Stimulated activated CD4-positive, alpha-beta T cell treated with anti-CD3 and anti-CD28 coated beads, Interleukin-1b, Interleukin-23, amount 100 ng/mL, for 48 hours (primary cell): ENCODE results near the gene KCNB1.
"Not testable (repeated sequence)": the region's sequence is repeated elsewhere in the genome, so short reads cannot be mapped to it uniquely, and the experiment has no call there.

ENCODE experiments used
- DNase-seq: peaks from one replicate; pipeline ENCODE4 v3.0.0-alpha.2; 2020

Gene KCNB1

GRCh38 chr20:49431329-49431728 is 51.1 kb downstream of the KCNB1 start:
- DNase-seq: no peak

GRCh38 chr20:49430320-49430719 is 52.1 kb downstream of the KCNB1 start:
- DNase-seq: no peak

GRCh38 chr20:49427751-49428518 is 54.5 kb downstream of the KCNB1 start:
- no peak for DNase-seq

- no peak for DNase-seq
These were observed 55.6 kb downstream of the KCNB1 start for GRCh38 chr20:49426873-49427272.

- DNase-seq: no peak
These were observed 56.1 kb downstream of the KCNB1 start for GRCh38 chr20:49426395-49426794.

GRCh38 chr20:49424536-49424935 is 57.9 kb downstream of the KCNB1 start:
- no peak for DNase-seq

- DNase-seq: no peak
These were observed 60.3 kb downstream of the KCNB1 start for GRCh38 chr20:49422161-49422560.

- no peak for DNase-seq
These were observed 61.6 kb downstream of the KCNB1 start for GRCh38 chr20:49420811-49421295.

- DNase-seq: no peak
These were observed 62.2 kb downstream of the KCNB1 start for GRCh38 chr20:49420292-49420691.

- DNase-seq: no peak
These were observed 62.7 kb downstream of the KCNB1 start for GRCh38 chr20:49419785-49420184.

GRCh38 chr20:49418809-49419208 is 63.7 kb downstream of the KCNB1 start:
- DNase-seq: no peak

- DNase-seq: no peak
These were observed 64.5 kb downstream of the KCNB1 start for GRCh38 chr20:49417843-49418555.

GRCh38 chr20:49415668-49416044 is 66.8 kb downstream of the KCNB1 start:
- no peak for DNase-seq

- no peak for DNase-seq
These were observed 67.3 kb downstream of the KCNB1 start for GRCh38 chr20:49415005-49415667.

- no peak for DNase-seq
These were observed 68.8 kb downstream of the KCNB1 start for GRCh38 chr20:49413677-49414076.

- no peak for DNase-seq
These were observed 69.5 kb downstream of the KCNB1 start for GRCh38 chr20:49412953-49413352.

GRCh38 chr20:49412254-49412653 is 70.2 kb downstream of the KCNB1 start:
- DNase-seq: no peak

- no peak for DNase-seq
These were observed 71.1 kb downstream of the KCNB1 start for GRCh38 chr20:49411221-49411925.

GRCh38 chr20:49409975-49410621 is 72.4 kb downstream of the KCNB1 start:
- not testable (repeated sequence) for DNase-seq

- no peak for DNase-seq
These were observed 73.0 kb downstream of the KCNB1 start for GRCh38 chr20:49409302-49409974.

GRCh38 chr20:49408509-49409104 is 73.9 kb downstream of the KCNB1 start:
- no peak for DNase-seq

GRCh38 chr20:49406666-49407065 is 75.8 kb downstream of the KCNB1 start:
- DNase-seq: no peak
